Choroid plexus epithelial cell (primary cell): ENCODE data around the gene SPECC1.

Experiments
- DNase-seq: peaks from one replicate; pipeline ENCODE4 v3.0.0-alpha.2; 2010; ENCODE audit warnings: low read depth
- H3K4me3 ChIP-seq: 2 replicates; pipeline ENCODE4 v1.5.1; 2011; ENCODE audit warnings: low read depth, mild to moderate bottlenecking, control low read depth, low read length, moderate library complexity
- CTCF ChIP-seq: conservative IDR thresholded peaks from 2 replicates; pipeline ENCODE4 v1.5.1; 2011; ENCODE audit warnings: low read depth, mild to moderate bottlenecking, control low read depth, inconsistent platforms, low read length, moderate library complexity

SPECC1 gene

GRCh38 chr17:20200016-20200795 is 191.0 kb downstream of the SPECC1 start:
- H3K4me3 ChIP-seq: no peak overlapping the region
- no peak for TF ChIP-seq CTCF
- DNase-seq: no peak

GRCh38 chr17:20200865-20201458 is 191.8 kb downstream of the SPECC1 start:
- TF ChIP-seq CTCF: no peak
- no peak overlapping the region for H3K4me3 ChIP-seq
- DNase-seq: no peak

- H3K4me3 ChIP-seq: no peak overlapping the region
- no peak for TF ChIP-seq CTCF
- no peak for DNase-seq
These were observed 193.0 kb downstream of the SPECC1 start for GRCh38 chr17:20202141-20202621.

- TF ChIP-seq CTCF: no peak
- DNase-seq: no peak
- H3K4me3 ChIP-seq: no peak overlapping the region
These were observed 193.9 kb downstream of the SPECC1 start for GRCh38 chr17:20203018-20203417.

GRCh38 chr17:20203761-20204263 is 194.7 kb downstream of the SPECC1 start:
- DNase-seq: no peak
- H3K4me3 ChIP-seq: no peak overlapping the region
- TF ChIP-seq CTCF: no peak

- no peak for TF ChIP-seq CTCF
- DNase-seq: no peak
- no peak overlapping the region for H3K4me3 ChIP-seq
These were observed 196.4 kb downstream of the SPECC1 start for GRCh38 chr17:20205609-20206008.
